ENCODE measurements around the gene HGFAC. TPM values are rescaled to one million over a fixed set of nuclear protein-coding genes. Genes with fewer than 3 reads are reported as not detected.

Gene HGFAC
- total RNA-seq, 1 experiment from 2014 or later = 0.37 TPM

DNA sequence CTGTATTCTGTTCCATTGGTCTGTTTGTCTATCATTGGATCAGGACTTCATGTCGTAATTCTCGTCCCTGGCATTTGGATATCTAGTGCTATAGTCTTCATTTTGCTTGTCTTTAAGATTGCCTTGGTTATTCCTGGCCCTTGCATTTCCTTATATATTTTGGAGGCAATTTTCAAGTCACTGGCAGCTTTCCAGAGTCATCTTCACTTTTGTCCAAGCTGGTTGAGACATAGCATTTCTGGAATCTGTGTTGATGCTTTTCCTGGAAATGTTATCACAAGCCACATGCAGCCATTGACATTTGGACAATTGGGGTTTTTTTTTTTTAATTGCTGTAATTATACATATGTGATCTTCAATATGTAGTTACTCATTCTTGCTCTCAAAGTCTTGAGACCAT lies 45.2 kb upstream of the HGFAC start:
- H3K79me1 ChIP-seq (ENCODE audit: insufficient read depth, low read depth, low read length, poor library complexity, severe bottlenecking) = no peaks in the 10 kb centered on the region
- no peak overlapping the region for H3K23ac ChIP-seq (ENCODE audit: insufficient read length, low read depth, low read length)
- no peak overlapping the region for H3K27ac ChIP-seq (ENCODE audit: insufficient read length, low read depth, low read length)
- no peaks in the 10 kb centered on the region for H3K79me2 ChIP-seq (ENCODE audit: insufficient read depth, low read length)
- no peaks in the 10 kb centered on the region for H3K4me1 ChIP-seq (ENCODE audit: insufficient read depth, low read length)
- H2BK12ac ChIP-seq (ENCODE audit: insufficient read length, low read depth, low read length) = no peak overlapping the region
- peaks cover 6 to 9% of the 10 kb centered on the region in 2 experiments for H3K4me1 Mint-ChIP-seq
- H2BK20ac ChIP-seq (ENCODE audit: low read depth, low read length, poor library complexity, severe bottlenecking) = no peak overlapping the region
- no peaks in the 10 kb centered on the region for H4K20me1 ChIP-seq (ENCODE audit: control insufficient read depth, insufficient read depth, insufficient read length)
- peaks cover 1% of the 10 kb centered on the region; the same call in 1 of the 2 replicates for H3K27me3 Mint-ChIP-seq (ENCODE audit: low read depth)
- H4K91ac ChIP-seq (ENCODE audit: insufficient read length, low read depth, low read length) = no peak overlapping the region
- no peak overlapping the region for H3K9ac ChIP-seq (ENCODE audit: extremely low read depth, insufficient read length, low read length)
- H3K18ac ChIP-seq (ENCODE audit: insufficient read length, low read depth, low read length) = no peak overlapping the region
- H3K4ac ChIP-seq (ENCODE audit: low read depth, low read length) = no peak overlapping the region
- no peak overlapping the region for H2BK120ac ChIP-seq (ENCODE audit: low read depth, low read length, poor library complexity, severe bottlenecking)
- H3K4me2 ChIP-seq (ENCODE audit: insufficient read depth, insufficient read length, low read length) = no peak overlapping the region
- no peak overlapping the region for H4K8ac ChIP-seq (replicated peaks; ENCODE audit: insufficient read length, low read depth, low read length)
- no peak overlapping the region for H3T11ph ChIP-seq (ENCODE audit: low read length)
- no peak overlapping the region for H3K27ac Mint-ChIP-seq
- H3K14ac ChIP-seq (ENCODE audit: insufficient read depth, low read length) = no peak overlapping the region
- H4K5ac ChIP-seq (ENCODE audit: insufficient read length, low read depth, low read length) = no peak overlapping the region
- TF ChIP-seq, protein P1, sequence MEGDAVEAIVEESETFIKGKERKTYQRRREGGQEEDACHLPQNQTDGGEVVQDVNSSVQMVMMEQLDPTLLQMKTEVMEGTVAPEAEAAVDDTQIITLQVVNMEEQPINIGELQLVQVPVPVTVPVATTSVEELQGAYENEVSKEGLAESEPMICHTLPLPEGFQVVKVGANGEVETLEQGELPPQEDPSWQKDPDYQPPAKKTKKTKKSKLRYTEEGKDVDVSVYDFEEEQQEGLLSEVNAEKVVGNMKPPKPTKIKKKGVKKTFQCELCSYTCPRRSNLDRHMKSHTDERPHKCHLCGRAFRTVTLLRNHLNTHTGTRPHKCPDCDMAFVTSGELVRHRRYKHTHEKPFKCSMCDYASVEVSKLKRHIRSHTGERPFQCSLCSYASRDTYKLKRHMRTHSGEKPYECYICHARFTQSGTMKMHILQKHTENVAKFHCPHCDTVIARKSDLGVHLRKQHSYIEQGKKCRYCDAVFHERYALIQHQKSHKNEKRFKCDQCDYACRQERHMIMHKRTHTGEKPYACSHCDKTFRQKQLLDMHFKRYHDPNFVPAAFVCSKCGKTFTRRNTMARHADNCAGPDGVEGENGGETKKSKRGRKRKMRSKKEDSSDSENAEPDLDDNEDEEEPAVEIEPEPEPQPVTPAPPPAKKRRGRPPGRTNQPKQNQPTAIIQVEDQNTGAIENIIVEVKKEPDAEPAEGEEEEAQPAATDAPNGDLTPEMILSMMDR (conservative IDR thresholded peaks at IDR 0.05) = no peak
- no peak overlapping the region for H2AK5ac ChIP-seq (ENCODE audit: insufficient read length, low read length)
- H3K9me3 ChIP-seq (ENCODE audit: control insufficient read depth, low read depth, low read length) = no peaks in the 10 kb centered on the region
- H3K56ac ChIP-seq (ENCODE audit: insufficient read length, low read depth, low read length) = no peak overlapping the region
- DNase-seq = no peak
- H2AFZ ChIP-seq (ENCODE audit: low read length) = no peak overlapping the region
- H3K9me3 Mint-ChIP-seq = peaks cover 7 to 9% of the 10 kb centered on the region in 2 experiments; a peak in 4 of 5 replicates
- no CpG with 5 or more reads among the region's 2 CpGs for WGBS (ENCODE audit: extremely low coverage, insufficient read length, low lambda C conversion rate)
- no peak overlapping the region for H2BK5ac ChIP-seq (ENCODE audit: insufficient read length, low read length)
- H3K23me2 ChIP-seq (ENCODE audit: insufficient read length, low read depth, low read length, poor library complexity, severe bottlenecking) = no peaks in the 10 kb centered on the region
- no peak overlapping the region for H3K4me3 Mint-ChIP-seq
- H3K27me3 ChIP-seq (ENCODE audit: insufficient read depth, low read length) = no peaks in the 10 kb centered on the region
- peaks cover 0 to 7% (median 6%) of the 10 kb centered on the region in 3 experiments; a peak in 2 of 7 replicates for H3K36me3 Mint-ChIP-seq (ENCODE audit: insufficient read depth in 1 of 3, low read depth in 3 of 3)
- no peak overlapping the region for H2BK15ac ChIP-seq (ENCODE audit: low read depth, low read length)

Measured in H9 (cell line).